GM06990 (cell line): ENCODE measurements around the gene OSM.
"Not testable (repeated sequence)": the region's sequence is repeated elsewhere in the genome, so short reads cannot be mapped to it uniquely, and the experiment has no call there.

Experiments used
- DNase-seq: peaks from one replicate; pipeline ENCODE4 v3.0.0-alpha.2; 2011; ENCODE audit not compliant: insufficient read length; ENCODE audit errors: extremely low read depth
- H3K27me3 ChIP-seq: replicated peaks from 2 replicates; pipeline ENCODE4 v1.6.0; 2011; ENCODE audit warnings: low read length; ENCODE audit not compliant: control insufficient read depth, insufficient read depth
- H3K36me3 ChIP-seq: 2 replicates; pipeline ENCODE4 v1.5.1; 2011; ENCODE audit warnings: low read length; ENCODE audit not compliant: control insufficient read depth, insufficient read depth
- H3K4me3 ChIP-seq: replicated peaks from 2 replicates; pipeline ENCODE4 v1.5.1; 2011; ENCODE audit warnings: low read depth, mild to moderate bottlenecking, control low read depth, low read length
- TF ChIP-seq, protein P1 (sequence below): IDR thresholded peaks from 2 replicates; pipeline ENCODE4 v1.5.1; 2011; ENCODE audit warnings: low read length, control low read depth, mild to moderate bottlenecking, inconsistent platforms; ENCODE audit not compliant: insufficient read depth, poor library complexity, severe bottlenecking

The OSM gene

DNA sequence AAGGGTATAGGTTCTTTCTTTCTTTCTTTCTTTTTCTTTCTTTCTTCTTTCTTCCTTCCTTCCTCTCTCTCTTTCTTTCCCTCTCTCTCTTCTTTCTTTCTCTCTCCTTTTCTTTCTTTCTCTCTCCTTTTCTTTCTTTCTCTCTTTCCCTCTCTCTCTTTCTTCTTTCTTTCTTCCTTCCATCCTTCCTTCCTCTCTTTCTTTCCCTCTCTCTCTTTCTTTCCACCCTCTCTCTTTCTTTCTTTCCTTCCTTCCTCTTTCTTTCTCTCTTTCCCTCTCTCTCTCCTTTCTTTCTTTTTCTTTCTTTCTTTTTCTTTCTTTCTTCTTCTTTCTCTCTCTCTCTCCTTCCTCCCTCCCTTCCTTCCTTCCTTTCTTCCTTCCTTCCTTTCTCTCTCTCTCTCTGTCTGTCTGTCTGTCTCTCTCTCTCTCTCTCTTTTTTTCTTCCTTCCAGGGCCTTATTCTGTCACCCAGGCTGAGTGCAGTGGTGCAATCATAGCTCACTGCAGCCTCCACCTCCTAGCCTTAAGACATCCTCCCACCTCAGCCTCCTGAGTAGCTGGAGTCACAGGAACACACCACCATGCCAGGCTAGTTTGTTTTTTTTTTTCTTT, 46.9 kb downstream of the OSM start:
- H3K27me3 ChIP-seq, result no peaks in the 10 kb centered on the region; the same call in none of the 2 replicates
- no peaks in the 10 kb centered on the region for H3K36me3 ChIP-seq
- H3K4me3 ChIP-seq, result no peak overlapping the region
- TF ChIP-seq, protein P1, sequence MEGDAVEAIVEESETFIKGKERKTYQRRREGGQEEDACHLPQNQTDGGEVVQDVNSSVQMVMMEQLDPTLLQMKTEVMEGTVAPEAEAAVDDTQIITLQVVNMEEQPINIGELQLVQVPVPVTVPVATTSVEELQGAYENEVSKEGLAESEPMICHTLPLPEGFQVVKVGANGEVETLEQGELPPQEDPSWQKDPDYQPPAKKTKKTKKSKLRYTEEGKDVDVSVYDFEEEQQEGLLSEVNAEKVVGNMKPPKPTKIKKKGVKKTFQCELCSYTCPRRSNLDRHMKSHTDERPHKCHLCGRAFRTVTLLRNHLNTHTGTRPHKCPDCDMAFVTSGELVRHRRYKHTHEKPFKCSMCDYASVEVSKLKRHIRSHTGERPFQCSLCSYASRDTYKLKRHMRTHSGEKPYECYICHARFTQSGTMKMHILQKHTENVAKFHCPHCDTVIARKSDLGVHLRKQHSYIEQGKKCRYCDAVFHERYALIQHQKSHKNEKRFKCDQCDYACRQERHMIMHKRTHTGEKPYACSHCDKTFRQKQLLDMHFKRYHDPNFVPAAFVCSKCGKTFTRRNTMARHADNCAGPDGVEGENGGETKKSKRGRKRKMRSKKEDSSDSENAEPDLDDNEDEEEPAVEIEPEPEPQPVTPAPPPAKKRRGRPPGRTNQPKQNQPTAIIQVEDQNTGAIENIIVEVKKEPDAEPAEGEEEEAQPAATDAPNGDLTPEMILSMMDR, result no peak
- DNase-seq, result no peak

DNA sequence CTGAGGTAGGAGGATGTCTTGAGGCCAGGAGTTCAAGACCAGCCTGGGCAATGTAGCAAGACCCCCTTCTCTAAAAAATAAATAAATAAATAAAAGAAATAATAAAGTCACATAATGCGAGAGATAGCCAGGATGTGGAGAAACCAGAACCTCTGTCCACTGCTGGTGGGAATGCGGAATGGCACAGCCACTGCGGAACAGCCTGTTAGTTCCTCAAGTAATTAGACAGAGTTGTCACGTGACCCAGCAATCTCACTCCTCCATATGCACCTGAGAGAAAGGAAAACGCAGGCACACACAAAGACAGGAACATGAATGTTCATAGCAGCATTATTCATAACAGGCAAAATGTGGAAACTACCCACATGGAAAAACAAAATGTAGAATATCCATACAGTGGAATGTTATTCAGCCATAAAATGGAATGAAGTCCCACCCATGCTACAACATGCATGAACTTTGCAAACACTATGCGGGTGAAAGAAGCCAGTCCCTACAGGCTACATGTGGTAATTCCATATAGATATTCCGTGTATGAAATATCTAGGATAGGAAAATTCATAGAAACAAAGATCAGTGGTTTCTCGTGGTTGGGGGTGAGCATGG, 47.5 kb downstream of the OSM start:
- H3K27me3 ChIP-seq, result no peaks in the 10 kb centered on the region; the same call in none of the 2 replicates
- TF ChIP-seq, protein P1, result no peak
- no peaks in the 10 kb centered on the region for H3K36me3 ChIP-seq

GRCh38 chr22:30217698-30218560, 48.7 kb downstream of the OSM start:
- Histone ChIP-seq H3K27me3 (no peaks in the 10 kb centered on the region; the same call in none of the 2 replicates), H3K36me3 (no peaks in the 10 kb centered on the region), H3K4me3 (no peak overlapping the region)
- TF ChIP-seq, protein P1, result no peak
- DNase-seq, result no peak

More for the DNA sequence above, 47.5 kb downstream of the OSM start:
- H3K4me3 ChIP-seq, result no peak overlapping the region
- DNase-seq, result no peak

GRCh38 chr22:30216710-30217109, 49.9 kb downstream of the OSM start:
- Histone ChIP-seq H3K27me3 (no peaks in the 10 kb centered on the region; the same call in none of the 2 replicates), H3K36me3 (no peaks in the 10 kb centered on the region), H3K4me3 (no peak overlapping the region)
- TF ChIP-seq, protein P1, result no peak
- no peak for DNase-seq

GRCh38 chr22:30216272-30216671, 50.4 kb downstream of the OSM start:
- H3K4me3 ChIP-seq, H3K27me3 ChIP-seq, DNase-seq, H3K36me3 ChIP-seq: not testable (repeated sequence)
